HS-27A (cell line): ENCODE data around the gene LRRC17.
"Not testable (repeated sequence)": the region's sequence is repeated elsewhere in the genome, so short reads cannot be mapped to it uniquely, and the experiment has no call there.

ENCODE experiments used
- DNase-seq: peaks from one replicate; pipeline ENCODE4 v3.0.0-alpha.2; 2012; ENCODE audit warnings: low read depth, missing footprints

LRRC17 gene

DNA sequence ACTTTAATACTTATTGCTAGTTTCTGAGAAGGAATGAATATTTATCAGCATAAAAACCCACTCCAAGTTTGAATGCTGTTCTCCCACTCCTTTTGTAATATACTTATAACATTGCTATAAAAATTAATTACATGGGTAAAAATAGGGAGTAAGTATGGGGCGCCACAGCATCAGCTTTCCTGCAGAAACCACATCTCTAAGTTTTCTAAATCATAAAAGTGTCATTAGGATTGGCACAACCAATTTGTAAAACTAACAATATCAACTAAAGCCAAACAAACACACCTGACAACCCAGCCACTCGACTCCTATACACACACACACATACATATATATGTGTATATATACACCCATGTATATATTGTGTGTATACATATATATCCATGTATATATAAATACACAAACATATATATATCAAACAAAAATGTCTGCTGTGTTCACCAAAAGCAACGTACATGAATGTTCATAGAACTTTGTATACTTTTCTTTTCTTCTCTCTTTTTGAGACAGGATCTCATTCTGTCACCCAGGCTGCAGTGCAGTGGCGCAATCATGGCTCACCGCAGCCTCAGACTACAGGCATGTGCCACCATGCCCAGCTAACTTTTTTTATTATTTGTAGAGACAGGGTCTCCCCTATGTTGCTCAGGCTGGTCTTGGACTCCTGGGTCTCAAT, 14.8 kb upstream of the LRRC17 start:
- DNase-seq, result no peak

DNA sequence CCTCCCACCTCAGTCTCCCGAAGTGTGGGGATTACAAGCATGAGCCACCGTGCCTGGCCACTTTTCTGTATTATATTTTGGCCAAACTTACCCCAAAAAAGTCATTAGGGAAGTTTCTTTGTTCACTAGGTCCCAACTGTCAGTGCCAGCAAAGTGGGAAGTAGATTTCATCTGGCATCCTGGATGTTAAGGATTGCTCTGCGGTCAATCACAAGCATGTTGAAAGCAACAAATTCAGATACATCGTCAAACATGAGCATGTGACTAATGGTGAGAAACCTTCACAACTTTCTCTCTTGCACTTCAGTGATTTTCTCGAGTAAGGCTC, 14.3 kb upstream of the LRRC17 start:
- DNase-seq, result no peak

DNA sequence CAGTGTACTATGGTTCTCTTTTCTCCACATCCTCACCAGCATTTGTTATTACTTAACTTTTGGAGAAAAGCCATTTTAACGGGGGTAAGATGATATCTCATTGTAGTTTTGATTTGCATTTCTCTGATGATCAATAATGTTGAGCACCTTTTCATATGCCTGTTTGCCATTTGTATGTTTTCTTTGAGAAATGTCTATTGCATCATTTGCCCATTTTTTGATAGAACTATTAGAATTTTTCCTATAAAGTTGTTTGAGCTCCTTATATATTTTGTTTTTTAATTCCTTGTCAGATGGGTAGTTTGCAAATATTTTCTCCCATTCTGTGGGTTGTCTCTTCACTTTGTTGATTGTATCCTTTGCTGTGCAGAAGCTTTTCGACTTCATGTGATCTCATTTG, 10.7 kb upstream of the LRRC17 start:
- not testable (repeated sequence) for DNase-seq

DNA sequence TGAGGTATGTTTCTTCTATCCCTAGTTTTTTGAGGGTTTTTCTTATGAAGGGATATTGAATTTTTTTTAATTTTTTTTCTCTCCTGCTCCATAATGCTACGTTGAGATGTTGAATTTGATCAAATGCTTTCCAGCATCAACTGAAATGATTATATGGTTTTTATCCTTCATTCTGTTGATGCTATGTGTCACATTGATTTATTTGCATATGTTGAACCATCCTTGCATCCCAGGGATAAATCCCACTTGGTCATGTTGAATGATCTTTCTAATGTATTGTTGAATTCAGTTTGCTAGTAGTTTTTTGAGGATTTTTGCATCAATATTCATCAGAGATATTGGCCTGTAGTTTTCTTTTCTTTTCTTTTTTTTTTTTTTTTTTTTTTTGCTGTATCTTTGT, 9.2 kb upstream of the LRRC17 start:
- DNase-seq, result not testable (repeated sequence)

DNA sequence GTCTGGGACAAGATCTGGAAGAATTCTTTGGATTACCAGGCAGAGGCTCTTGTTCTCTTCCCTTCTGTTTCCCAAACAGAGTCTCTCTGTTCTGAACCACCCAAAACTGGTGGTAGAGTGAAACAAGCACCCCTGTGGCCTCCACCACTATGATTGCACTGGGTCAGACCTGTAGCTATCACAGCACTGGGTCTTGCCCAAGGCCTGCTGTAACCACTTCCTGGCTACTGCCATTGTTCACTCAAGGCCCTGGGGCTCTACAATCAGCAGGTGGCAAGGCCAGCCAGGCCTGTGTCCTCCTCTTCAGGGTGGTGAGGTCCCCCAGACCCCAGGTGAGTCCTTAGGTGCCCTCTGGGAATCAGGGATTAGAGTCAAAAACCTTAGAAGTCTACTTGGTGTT, 4.1 kb upstream of the LRRC17 start:
- DNase-seq, result no peak

DNA sequence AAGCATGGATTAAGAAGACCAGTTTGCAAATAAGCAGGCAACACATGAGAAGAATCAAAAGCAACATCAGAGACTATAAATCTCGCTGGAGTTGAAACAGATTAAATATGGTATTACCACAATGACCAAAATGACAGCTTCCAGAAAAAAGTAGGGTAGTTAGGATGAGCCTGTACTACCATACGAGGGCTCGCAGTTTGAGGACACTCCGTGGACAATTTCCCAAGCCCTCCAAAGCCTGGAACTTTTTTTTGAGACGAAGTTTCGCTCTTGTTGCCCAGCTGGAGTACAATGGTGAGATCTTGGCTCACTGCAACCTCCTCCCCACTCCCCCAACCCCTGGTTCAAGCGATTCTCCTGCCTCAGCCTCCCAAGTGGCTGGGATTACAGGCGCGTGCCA, 1.0 kb downstream of the LRRC17 start:
- DNase-seq, result no peak

DNA sequence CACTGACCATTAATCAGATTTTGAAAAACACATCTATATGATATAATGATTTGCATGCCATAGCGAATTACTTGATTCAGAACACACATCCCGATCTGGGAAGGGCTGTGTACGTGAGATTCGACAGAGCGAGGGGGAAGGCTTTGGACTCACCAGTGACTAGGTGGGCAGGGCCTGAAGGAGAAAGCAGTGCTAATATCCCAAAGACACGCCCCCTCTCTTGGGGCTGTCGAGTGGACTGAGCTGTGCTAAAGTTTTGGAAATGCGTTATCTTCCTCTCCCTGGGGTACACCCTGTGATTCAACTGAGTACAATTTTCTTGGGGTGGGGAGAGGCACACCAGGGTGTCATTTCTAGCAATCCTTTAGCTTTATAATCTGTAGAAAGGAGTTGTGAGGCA, 1.8 kb downstream of the LRRC17 start:
- DNase-seq, result no peak

DNA sequence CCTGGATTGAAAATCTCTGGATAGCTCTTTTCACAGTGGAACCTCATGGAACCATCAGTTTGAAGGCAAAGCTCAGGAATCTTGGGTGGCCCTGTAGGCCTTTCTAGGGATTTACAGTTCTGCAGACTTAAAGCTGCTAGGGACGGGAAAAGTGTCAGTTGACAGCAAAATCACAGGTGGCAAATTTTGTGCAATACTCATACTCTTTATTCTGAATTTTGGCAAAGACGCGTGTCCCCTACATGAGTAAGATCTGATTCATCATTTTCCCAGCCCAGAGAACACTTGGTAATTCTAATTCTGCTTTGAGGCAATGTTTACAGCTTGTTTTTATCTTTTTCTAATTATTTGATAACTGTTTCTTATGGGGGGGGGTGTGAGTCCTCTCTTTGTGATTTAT, 3.6 kb downstream of the LRRC17 start:
- DNase-seq, result no peak

DNA sequence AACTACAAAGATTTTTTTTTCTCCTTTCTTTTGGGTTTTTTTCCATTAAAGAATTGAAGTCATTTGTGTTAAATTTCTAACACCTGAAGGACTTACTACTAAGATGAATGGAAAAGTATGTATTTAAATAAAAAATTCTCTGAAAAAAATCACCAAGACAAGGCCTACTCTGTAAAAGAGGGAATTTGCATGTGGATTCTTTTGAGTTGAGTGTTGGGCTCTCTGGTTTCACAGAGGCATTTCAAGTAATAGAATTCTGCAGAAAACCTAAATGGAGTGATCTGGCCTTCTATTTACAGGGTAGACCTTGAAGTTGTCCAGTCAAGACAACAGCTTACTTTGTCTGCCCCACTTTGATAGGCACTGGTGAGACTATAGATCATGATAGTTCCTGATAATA, 4.1 kb downstream of the LRRC17 start:
- no peak for DNase-seq

DNA sequence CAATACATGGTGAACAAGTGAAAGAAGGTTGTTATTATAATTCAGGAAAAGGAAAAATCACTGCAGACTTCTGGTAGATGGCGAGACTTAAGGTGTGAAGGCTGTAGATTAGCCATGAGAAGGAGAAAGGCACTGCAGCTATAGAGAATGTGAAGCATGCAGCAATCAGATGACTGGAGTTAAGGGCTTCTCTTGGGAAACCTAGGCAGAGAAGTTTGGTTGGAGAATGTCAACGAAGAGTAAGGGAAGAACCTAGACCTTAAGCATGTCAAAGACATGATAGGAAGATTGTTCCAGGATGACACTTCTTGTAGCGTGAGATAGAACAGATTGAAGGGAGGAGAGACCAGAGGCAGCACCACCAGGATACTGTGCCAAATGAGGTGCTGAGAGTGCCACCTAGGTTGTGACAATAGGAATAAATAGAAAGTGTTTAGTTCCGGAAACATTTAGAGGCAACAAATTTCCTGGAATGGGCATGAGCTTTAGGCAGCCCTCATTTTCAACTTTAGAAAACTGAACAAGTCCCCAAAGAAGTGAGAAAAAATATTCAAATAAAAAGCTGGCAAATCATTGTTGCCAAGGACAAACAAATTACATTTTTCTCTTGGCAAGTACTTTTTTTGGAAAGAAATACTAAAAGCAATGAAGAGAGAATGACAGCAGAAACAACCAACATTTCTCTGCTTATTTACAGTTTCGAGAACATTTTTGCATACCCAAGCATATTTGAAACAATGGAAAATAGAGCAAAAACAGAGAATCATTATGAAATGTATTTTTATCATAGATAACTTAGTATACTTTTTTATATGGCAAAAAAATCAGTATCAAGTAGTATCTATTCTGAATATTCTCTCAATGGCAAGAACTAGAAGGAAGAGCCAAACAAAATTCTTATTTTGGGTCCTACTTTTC, 4.9 kb downstream of the LRRC17 start:
- no peak for DNase-seq

DNA sequence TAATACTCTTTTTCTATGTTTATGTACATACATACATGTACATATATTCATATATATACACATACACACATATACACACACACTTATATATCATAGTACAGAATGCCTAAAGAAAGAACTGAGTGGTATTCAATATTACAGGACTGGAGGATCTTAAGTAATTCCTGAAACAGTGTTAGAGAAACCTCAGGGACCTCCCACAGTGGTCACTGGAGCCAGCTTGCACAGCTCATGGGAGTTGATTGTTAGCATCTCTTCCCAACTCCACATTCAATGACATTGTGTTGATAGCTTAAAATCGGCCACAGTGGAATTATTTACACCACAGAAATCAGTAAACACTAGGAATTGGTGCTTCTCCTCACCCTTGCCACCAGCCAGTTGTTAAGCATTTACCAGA, 6.0 kb downstream of the LRRC17 start:
- DNase-seq, result no peak

DNA sequence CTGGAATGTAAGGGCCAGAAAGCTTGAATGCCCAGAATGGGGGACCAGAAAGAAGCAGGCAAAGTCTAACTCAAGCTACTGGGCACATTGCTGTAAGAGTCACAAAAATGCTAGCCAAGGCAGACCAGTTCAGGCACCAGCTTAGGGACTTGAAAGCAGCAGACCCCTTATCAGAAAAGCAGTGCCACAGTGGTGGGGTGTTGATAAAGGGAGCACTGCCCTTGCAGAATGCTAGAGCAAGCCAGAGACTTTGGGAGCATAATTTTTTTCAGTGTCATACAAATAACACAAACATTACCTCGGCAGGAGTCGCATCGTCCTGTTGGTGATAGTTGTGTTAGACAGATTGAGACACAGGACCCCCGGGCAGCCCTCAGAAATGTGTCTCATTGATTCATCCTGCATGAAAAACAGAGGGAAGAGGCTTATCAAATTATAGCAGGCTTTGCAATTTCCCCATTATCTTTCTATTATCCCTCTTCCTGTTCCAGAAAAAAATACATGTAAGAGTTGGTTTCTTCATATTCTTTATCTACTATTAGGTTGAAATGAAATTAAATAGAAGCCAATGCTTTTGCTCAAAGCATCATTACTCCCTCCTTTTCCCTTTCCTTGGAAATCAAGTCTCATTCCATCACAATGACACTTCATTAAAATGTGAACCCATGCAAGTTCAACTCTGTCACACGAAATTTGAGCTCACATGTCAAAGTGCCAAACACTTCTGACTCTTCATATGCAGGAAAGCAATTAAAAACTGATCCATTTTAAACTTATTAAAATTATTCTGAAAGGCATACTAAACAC, 13.4 kb downstream of the LRRC17 start:
- no peak for DNase-seq

DNA sequence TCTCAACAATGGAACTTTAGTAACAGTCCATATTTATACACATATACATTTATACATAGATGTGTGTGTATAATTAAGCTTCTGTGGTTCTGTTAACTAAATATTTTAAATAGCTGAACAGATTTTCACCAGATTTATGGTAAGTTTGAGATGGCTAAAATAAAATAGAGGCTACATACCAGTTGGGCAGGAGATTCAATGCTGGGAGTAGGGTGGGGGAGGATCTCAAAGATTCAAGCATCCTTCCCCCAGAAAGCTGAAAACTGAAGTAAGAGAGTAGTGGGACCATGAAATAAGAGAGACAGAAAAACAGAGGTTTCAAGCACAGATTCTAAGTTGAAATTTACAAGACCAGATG, 14.0 kb downstream of the LRRC17 start:
- DNase-seq, result no peak

DNA sequence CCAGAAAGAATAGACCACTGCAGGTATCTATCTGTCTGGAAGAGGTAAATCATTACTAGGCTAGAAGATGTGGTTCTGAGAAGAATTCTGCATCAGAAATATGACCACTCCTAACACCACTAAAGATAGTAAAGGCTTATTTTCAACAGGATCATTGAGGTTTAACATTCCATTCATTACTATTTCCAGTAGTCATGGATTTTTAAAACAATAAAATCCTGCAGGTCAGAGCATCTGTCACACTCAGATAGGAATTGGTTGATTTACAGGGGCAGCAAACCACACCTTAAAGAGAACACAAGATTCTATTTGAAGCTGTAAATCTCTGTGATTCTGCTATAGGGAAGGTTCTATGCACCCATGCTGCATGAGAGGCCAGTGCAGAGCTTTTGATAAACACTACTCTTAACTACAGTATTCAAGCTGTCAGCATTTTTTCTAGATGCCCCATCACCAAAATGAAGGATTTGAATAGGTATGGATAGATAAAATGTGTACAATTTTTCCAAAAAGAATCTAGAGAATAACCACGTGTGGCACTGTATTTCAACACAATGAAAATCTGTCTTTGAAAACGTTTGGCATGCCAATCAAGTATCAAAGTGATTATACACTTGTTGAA, 14.6 kb downstream of the LRRC17 start:
- peak; percentile 17 for DNase-seq

DNA sequence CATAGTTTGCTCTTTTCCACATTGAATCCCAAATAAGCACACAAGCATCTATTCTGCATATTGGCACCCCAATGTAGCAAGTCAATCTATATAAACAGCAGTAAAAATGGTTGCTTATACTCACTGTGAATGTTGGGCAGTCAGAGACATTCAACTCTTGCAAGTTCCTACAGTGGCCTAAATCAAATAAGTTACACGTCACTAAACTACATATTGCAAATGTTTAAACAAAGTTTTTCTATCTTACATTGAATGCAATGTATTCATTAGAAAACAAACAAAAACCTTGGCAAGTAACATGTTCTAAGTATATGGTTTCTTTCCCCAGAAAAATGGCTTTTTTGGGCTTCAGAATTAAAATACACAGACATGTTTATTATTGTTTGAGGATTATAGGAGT, 19.0 kb downstream of the LRRC17 start:
- DNase-seq, result no peak

DNA sequence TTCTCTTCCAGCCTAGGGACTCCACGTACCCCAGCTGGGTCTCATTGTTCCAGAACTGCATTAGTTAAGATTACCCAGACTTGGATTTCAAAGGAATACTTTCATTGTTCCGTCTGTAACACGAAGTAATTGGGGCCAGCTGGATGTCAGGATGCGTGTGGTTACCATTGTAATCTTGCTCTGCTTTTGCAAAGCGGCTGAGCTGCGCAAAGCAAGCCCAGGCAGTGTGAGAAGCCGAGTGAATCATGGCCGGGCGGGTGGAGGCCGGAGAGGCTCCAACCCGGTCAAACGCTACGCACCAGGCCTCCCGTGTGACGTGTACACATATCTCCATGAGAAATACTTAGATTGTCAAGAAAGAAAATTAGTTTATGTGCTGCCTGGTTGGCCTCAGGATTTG, 21.0 kb downstream of the LRRC17 start:
- no peak for DNase-seq

DNA sequence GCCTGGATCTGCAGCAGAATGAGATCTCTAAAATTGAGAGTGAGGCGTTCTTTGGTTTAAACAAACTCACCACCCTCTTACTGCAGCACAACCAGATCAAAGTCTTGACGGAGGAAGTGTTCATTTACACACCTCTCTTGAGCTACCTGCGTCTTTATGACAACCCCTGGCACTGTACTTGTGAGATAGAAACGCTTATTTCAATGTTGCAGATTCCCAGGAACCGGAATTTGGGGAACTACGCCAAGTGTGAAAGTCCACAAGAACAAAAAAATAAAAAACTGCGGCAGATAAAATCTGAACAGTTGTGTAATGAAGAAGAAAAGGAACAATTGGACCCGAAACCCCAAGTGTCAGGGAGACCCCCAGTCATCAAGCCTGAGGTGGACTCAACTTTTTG, 21.4 kb downstream of the LRRC17 start:
- no peak for DNase-seq

DNA sequence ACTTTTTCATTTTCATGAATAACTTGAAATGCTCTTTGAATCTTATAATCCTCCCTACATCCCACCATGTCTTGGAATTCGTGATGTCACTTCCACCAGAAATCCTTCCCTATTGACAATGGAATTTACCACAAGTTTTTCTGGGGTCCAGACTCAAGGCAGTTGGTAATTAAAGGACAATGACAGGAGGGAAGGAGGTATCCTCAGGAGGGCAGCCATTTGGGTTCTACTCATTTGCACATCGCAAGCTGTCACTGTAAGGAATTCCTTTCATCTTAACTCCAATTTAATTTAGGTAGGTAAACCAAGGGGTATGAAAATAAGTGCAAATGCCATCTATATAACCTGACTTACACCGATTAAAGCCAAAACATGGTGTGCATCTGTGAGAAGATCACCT, 21.9 kb downstream of the LRRC17 start:
- DNase-seq, result no peak

DNA sequence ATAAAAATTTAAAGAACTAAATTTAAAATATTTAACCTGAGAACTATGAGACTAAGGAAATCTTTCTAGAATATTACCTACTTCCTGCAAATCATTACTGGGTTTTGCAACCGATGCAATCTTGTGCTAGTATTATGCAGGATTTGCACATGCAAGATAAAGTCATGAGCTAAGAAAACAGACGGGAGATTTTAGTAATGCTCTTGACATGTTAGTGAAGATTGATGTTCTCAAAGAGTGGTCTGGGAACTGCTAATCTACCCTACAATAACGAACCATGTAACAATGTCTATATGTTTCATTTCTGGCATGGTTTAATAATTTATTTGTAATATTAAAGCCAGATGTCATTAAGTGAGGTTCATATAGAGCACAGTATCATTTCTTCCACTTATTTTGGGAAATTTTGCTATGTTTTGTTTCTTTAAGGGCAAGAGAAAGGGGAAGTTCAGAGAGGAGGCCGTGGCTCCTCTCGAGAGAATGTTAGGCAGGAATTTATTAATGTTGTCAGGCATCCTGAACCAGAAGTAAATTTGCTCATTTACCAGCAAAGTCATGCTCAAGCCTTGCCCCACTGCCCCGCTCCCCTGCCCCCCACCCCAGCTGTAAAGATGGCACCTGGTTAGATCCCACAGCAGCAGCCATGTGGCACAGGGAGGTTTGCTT, 22.8 kb downstream of the LRRC17 start:
- no peak for DNase-seq

DNA sequence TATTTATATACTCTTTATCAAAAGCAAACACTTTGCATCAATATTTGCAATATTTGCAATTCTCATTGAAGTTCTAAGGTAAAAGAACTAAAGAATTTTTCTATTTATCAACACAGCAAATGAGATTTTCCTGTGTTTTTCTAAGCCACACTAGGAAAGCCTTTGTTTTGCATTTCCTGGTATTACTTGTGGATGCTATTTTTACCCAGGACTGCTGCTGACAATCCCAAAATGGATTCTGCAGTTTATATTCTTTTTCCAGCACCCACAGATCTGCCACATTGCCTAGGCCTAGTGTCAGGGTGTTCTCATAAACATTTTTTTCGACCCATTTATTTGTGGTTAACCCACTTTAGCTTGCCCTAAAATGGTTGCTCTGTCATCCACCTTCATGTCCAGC, 25.9 kb downstream of the LRRC17 start:
- DNase-seq, result no peak

DNA sequence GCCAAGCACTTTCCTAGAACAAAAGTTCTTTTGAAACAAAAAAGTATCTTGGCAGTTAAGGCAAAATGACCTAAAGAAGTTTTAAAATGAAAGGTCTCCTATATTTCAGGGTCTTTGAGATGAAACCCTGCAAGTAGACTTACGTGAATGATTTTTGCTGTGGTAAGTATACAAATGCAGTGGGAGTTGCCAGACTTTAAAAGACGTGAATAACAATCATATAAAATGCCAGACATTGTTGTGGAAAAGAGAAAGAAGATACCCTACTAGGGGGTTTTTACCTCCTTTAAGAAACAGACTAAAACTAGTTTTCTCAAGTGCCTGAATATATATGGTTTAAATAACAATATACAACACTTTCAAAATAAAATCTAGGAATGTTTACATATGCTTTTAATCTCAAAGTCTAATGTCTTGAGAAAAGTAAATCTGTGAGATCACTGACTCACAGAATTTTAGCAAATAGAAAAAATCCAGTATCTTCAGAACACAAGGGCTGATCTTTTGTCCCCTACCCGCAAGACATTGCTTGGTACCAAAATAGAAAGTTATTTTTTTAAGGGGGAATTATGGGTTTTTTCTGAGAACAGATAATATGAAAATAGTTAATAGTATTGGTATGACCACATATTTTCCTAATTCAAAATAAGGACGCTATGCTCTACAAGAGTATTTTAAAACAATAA, 29.5 kb downstream of the LRRC17 start:
- DNase-seq, result no peak
